NCI-H748 (cell line): ENCODE results near the gene CTAG2.
"Not testable (repeated sequence)": the region's sequence is repeated elsewhere in the genome, so short reads cannot be mapped to it uniquely, and the experiment has no call there.

Experiments used
- DNase-seq: peaks from one replicate; lab custom pipeline; 2025; ENCODE audit not compliant: unreplicated experiment; lab: John Stamatoyannopoulos, UW

The CTAG2 gene

GRCh38 chrX:154649503-154650220 is 3.7 kb downstream of the CTAG2 start:
- no peak for DNase-seq

GRCh38 chrX:154648931-154649330 is 4.4 kb downstream of the CTAG2 start:
- no peak for DNase-seq

GRCh38 chrX:154645745-154646378 is 7.5 kb downstream of the CTAG2 start:
- DNase-seq: not testable (repeated sequence)

GRCh38 chrX:154643708-154644107 is 9.7 kb downstream of the CTAG2 start:
- DNase-seq: not testable (repeated sequence)

- not testable (repeated sequence) for DNase-seq
Observed at GRCh38 chrX:154641740-154642139, 11.6 kb downstream of the CTAG2 start.

- not testable (repeated sequence) for DNase-seq
Observed at GRCh38 chrX:154633661-154634060, 19.7 kb downstream of the CTAG2 start.

- DNase-seq: not testable (repeated sequence)
Observed at GRCh38 chrX:154630949-154631348, 22.4 kb downstream of the CTAG2 start.

GRCh38 chrX:154628960-154629359 is 24.4 kb downstream of the CTAG2 start:
- DNase-seq: not testable (repeated sequence)

- DNase-seq: not testable (repeated sequence)
Observed at GRCh38 chrX:154620767-154621414, 32.5 kb downstream of the CTAG2 start.

GRCh38 chrX:154619182-154619581 is 34.2 kb downstream of the CTAG2 start, which contains the start of gene CTAG1B:
CTAG1B (minus strand) TSS chrX:154619282; CDS start chrX:154619218, 64 bp downstream.
- not testable (repeated sequence) for DNase-seq

- DNase-seq: not testable (repeated sequence)
Observed at GRCh38 chrX:154613586-154613985, 39.8 kb downstream of the CTAG2 start.

GRCh38 chrX:154611146-154611545 is 42.2 kb downstream of the CTAG2 start:
- not testable (repeated sequence) for DNase-seq

GRCh38 chrX:154608823-154609222 is 44.6 kb downstream of the CTAG2 start:
- DNase-seq: not testable (repeated sequence)

GRCh38 chrX:154607976-154608375 is 45.4 kb downstream of the CTAG2 start:
- not testable (repeated sequence) for DNase-seq

GRCh38 chrX:154607370-154607769 is 46.0 kb downstream of the CTAG2 start:
- peak; percentile 81 for DNase-seq

- DNase-seq: no peak
Observed at GRCh38 chrX:154605566-154605965, 47.8 kb downstream of the CTAG2 start.

- no peak for DNase-seq
Observed at GRCh38 chrX:154603438-154604430, 49.6 kb downstream of the CTAG2 start.

- DNase-seq: no peak
Observed at GRCh38 chrX:154602766-154603437, 50.5 kb downstream of the CTAG2 start.

GRCh38 chrX:154602226-154602625 is 51.2 kb downstream of the CTAG2 start:
- DNase-seq: no peak
